Neural progenitor cell (in vitro differentiated cells): ENCODE measurements around the gene ALOX15. TPM values are rescaled to one million over a fixed set of nuclear protein-coding genes. Genes with fewer than 3 reads are reported as not detected.

Experiments
- DNase-seq: peaks from one replicate; pipeline ENCODE4 v3.0.0-alpha.2; 2016; ENCODE audit warnings: low spot score
- H2AFZ ChIP-seq: fragments of 200-600 bp; sonication (generic); replicated peaks from 2 replicates; pipeline ENCODE4 v1.6.1; 2016; ENCODE audit warnings: antibody characterized with exemption
- H3F3A ChIP-seq: fragments of 200-600 bp; sonication (generic); 2 replicates; pipeline ENCODE4 v1.6.1; 2016; ENCODE audit warnings: antibody characterized with exemption, low read depth
- H3K27ac ChIP-seq: fragments of 200-600 bp; sonication (generic); 2 replicates; pipeline ENCODE4 v1.5.1; 2016; ENCODE audit warnings: mild to moderate bottlenecking
- H3K27me3 ChIP-seq: fragments of 200-600 bp; sonication (generic); 2 replicates; pipeline ENCODE4 v1.6.1; 2016; ENCODE audit warnings: mild to moderate bottlenecking, moderate library complexity
- H3K36me3 ChIP-seq: fragments of 200-600 bp; sonication (generic); 2 replicates; pipeline ENCODE4 v1.5.1; 2016
- H3K4me1 ChIP-seq: fragments of 200-600 bp; sonication (generic); 2 replicates; pipeline ENCODE4 v1.6.1; 2016; ENCODE audit warnings: mixed run types
- H3K4me2 ChIP-seq: fragments of 200-600 bp; sonication (generic); 2 replicates; pipeline ENCODE4 v1.6.1; 2016
- H3K4me3 ChIP-seq: fragments of 200-600 bp; sonication (generic); 2 replicates; pipeline ENCODE4 v1.5.1; 2016
- H3K79me2 ChIP-seq: fragments of 200-600 bp; sonication (generic); 2 replicates; pipeline ENCODE4 v1.6.1; 2016; ENCODE audit warnings: low read depth
- H3K9ac ChIP-seq: fragments of 200-600 bp; sonication (generic); 2 replicates; pipeline ENCODE4 v1.6.1; 2016
- H3K9me3 ChIP-seq: fragments of 200-600 bp; sonication (generic); 2 replicates; pipeline ENCODE4 v1.5.1; 2016; ENCODE audit warnings: low read depth
- H4K20me1 ChIP-seq: fragments of 200-600 bp; sonication (generic); 2 replicates; pipeline ENCODE4 v1.6.1; 2016; ENCODE audit warnings: low read depth
- H3K27ac Mint-ChIP-seq: 3 replicates; pipeline ENCODE4 v1.8.0; 2021; ENCODE audit warnings: mixed read lengths
- H3K27me3 Mint-ChIP-seq: 2 replicates; pipeline ENCODE4 v1.8.0; 2022; ENCODE audit warnings: low read depth, mild to moderate bottlenecking, inconsistent platforms, moderate library complexity, mixed read lengths; ENCODE audit not compliant: insufficient read depth
- H3K36me3 Mint-ChIP-seq: 3 replicates; pipeline ENCODE4 v1.8.0; 2021; ENCODE audit warnings: mixed read lengths
- H3K4me1 Mint-ChIP-seq: 3 replicates; pipeline ENCODE4 v1.8.0; 2021; ENCODE audit warnings: mixed read lengths
- H3K4me3 Mint-ChIP-seq: 3 replicates; pipeline ENCODE4 v1.8.0; 2021; ENCODE audit warnings: mild to moderate bottlenecking, moderate library complexity, mixed read lengths
- H3K9me3 Mint-ChIP-seq: 3 replicates; pipeline ENCODE4 v1.8.0; 2020; ENCODE audit warnings: mixed read lengths
- EZH2 ChIP-seq: fragments of 200-600 bp; sonication (generic); IDR thresholded peaks from 2 replicates; pipeline ENCODE4 v1.6.1; 2017; ENCODE audit warnings: antibody characterized with exemption, mild to moderate bottlenecking, moderate library complexity
- EZH2phosphoT487 ChIP-seq: fragments of 200-600 bp; sonication (generic); IDR thresholded peaks from 2 replicates; pipeline ENCODE4 v1.6.1; 2017; ENCODE audit warnings: antibody characterized with exemption
- total RNA-seq: library from RNA; depleted of rRNA; stranded (reverse); fragments of >200 nt; gene quantifications from 2 replicates; pipeline ENCODE4 v1.2.3, GENCODE V29; 2015; ENCODE audit warnings: low replicate concordance
- TF ChIP-seq, protein P1 (sequence below): fragments of 200-600 bp; sonication (generic); IDR thresholded peaks from 2 replicates; pipeline ENCODE4 v1.5.1; 2017; ENCODE audit warnings: antibody characterized with exemption, mild to moderate bottlenecking

ALOX15 gene
- total RNA-seq, 1 donor from 2014 or later, result not detected

DNA sequence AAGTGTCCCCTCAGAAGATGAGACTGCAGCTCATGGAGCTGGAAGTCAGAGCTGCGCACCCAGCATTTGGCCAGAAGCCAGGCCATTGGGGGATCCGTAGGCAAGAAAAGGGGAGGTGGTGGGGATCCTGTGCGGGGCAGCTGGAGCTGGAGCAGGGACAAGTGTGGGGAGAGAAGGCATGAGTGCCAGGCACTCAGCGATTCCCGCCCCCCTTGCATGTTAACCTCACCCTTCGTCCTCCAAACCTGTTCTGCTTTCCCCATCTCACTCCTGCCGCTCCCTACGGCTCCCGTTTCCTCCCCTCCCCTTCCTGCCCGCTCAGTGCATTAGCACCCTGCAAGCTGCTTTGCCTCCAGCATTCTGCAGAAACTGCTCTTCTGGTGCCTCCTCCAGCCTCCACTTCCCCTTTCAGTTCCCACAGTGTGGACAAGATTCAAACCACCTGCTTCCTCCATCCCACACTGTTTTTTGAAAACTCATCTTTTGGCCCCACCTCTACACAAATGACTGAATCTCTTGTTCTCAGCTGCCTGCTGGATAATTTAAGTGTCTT lies 5.6 kb downstream of the ALOX15 start:
- DNase-seq, result no peak
- Histone ChIP-seq H3K27me3 (peaks cover 53% of the 10 kb centered on the region), H3F3A (no peaks in the 10 kb centered on the region), H3K27ac (no peak overlapping the region), H3K4me2 (peak overlapping the region; percentile 42), H3K36me3 (no peaks in the 10 kb centered on the region), H3K9me3 (no peaks in the 10 kb centered on the region), H3K4me3 (no peak overlapping the region), H3K9ac (no peak overlapping the region), H4K20me1 (peaks cover 8% of the 10 kb centered on the region), H3K79me2 (no peaks in the 10 kb centered on the region), H2AFZ (peak overlapping the region; percentile 69), H3K4me1 (peaks cover 7% of the 10 kb centered on the region)
- Mint-ChIP-seq H3K36me3 (no peaks in the 10 kb centered on the region), H3K4me1 (peaks cover 27% of the 10 kb centered on the region), H3K4me3 (peak overlapping the region; percentile 8), H3K27ac (no peak overlapping the region), H3K27me3 (peaks cover 44% of the 10 kb centered on the region), H3K9me3 (no peaks in the 10 kb centered on the region)
- TF ChIP-seq, protein P1, sequence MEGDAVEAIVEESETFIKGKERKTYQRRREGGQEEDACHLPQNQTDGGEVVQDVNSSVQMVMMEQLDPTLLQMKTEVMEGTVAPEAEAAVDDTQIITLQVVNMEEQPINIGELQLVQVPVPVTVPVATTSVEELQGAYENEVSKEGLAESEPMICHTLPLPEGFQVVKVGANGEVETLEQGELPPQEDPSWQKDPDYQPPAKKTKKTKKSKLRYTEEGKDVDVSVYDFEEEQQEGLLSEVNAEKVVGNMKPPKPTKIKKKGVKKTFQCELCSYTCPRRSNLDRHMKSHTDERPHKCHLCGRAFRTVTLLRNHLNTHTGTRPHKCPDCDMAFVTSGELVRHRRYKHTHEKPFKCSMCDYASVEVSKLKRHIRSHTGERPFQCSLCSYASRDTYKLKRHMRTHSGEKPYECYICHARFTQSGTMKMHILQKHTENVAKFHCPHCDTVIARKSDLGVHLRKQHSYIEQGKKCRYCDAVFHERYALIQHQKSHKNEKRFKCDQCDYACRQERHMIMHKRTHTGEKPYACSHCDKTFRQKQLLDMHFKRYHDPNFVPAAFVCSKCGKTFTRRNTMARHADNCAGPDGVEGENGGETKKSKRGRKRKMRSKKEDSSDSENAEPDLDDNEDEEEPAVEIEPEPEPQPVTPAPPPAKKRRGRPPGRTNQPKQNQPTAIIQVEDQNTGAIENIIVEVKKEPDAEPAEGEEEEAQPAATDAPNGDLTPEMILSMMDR, result no peak

DNA sequence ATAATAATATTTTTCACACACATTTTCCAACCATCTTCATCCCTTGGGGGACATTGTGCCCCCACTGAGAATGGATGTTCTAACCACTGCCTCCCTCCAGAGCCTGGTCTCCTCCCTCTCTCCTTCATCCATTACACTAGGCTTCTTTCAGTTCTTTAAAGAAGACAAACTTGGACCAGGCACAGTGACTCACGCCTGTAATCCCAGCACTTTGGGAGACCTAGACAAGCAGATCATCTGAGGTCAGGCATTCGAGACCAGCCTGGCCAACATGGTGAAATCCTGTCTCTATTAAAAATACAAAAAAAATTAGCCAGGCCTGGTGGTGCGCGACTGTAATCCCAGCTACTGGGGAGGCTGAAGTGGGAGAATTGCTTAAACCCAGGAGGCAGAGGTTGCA lies 6.5 kb downstream of the ALOX15 start:
- TF ChIP-seq EZH2phosphoT487 (no peak), EZH2 (no peak)
- TF ChIP-seq, protein P1, result no peak
- Histone ChIP-seq H3K4me2 (no peak overlapping the region), H3K9ac (no peak overlapping the region), H3K4me1 (peaks cover 7% of the 10 kb centered on the region), H3K27ac (no peak overlapping the region), H3K79me2 (no peaks in the 10 kb centered on the region), H3K27me3 (peaks cover 46% of the 10 kb centered on the region), H2AFZ (no peak overlapping the region), H3K9me3 (no peaks in the 10 kb centered on the region), H3K4me3 (no peak overlapping the region), H4K20me1 (peaks cover 8% of the 10 kb centered on the region), H3K36me3 (no peaks in the 10 kb centered on the region), H3F3A (no peaks in the 10 kb centered on the region)
- Mint-ChIP-seq H3K9me3 (no peaks in the 10 kb centered on the region), H3K27me3 (peaks cover 43% of the 10 kb centered on the region), H3K36me3 (no peaks in the 10 kb centered on the region), H3K4me1 (peaks cover 24% of the 10 kb centered on the region), H3K27ac (no peak overlapping the region), H3K4me3 (no peak overlapping the region)
- no peak for DNase-seq

DNA sequence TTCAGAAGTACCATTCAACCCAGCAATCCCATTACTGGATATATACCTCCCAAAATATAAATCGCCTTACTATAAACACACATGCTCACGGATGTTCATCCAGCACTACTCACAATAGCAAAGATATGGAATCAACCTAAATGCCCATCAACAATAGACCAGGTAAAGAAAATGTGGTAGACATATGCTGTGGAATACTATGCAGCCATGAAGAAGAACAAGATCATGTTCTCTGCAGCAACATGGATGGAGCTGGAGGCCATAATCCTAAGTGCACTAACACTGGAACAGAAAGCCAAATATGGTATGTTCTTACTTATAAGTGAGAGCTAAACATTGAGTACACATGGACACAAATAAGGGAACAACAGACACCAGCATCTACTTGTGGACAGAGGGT lies 7.8 kb downstream of the ALOX15 start:
- no peak overlapping the region for H3K4me2 ChIP-seq
- H3K4me1 ChIP-seq, result peaks cover 7% of the 10 kb centered on the region
- H4K20me1 ChIP-seq, result peaks cover 3% of the 10 kb centered on the region
- no peaks in the 10 kb centered on the region for H3F3A ChIP-seq
- no peak overlapping the region for H3K27ac Mint-ChIP-seq
- H3K9me3 Mint-ChIP-seq, result no peaks in the 10 kb centered on the region
- H3K36me3 Mint-ChIP-seq, result no peaks in the 10 kb centered on the region
- H3K27me3 Mint-ChIP-seq, result peaks cover 36% of the 10 kb centered on the region
- H3K27ac ChIP-seq, result no peak overlapping the region
- no peak for DNase-seq
- H2AFZ ChIP-seq, result no peak overlapping the region
- no peak overlapping the region for H3K9ac ChIP-seq
- peaks cover 24% of the 10 kb centered on the region for H3K4me1 Mint-ChIP-seq
- no peaks in the 10 kb centered on the region for H3K9me3 ChIP-seq
- H3K36me3 ChIP-seq, result no peaks in the 10 kb centered on the region
- H3K4me3 ChIP-seq, result no peak overlapping the region
- peaks cover 36% of the 10 kb centered on the region for H3K27me3 ChIP-seq
- TF ChIP-seq, protein P1, result no peak
- TF ChIP-seq EZH2phosphoT487 (no peak), EZH2 (no peak)
- H3K4me3 Mint-ChIP-seq, result no peak overlapping the region
- H3K79me2 ChIP-seq, result no peaks in the 10 kb centered on the region
